Testis (tissue), 2 donors: ENCODE measurements around the gene DNAAF6.

Experiments
- CTCF ChIP-seq, 3 experiments: fragments of 450-650 bp in 2 of 3; fragments of 200-600 bp in 1 of 3; sonication (generic) in 1 of 3; IDR thresholded peaks; one replicate each; pipeline ENCODE4 v1.5.1; 2016 to 2019; ENCODE audit warnings: antibody characterized with exemption in 3 of 3, mild to moderate bottlenecking in 2 of 3, moderate library complexity in 1 of 3
- POLR2A ChIP-seq: fragments of 450-650 bp; IDR thresholded peaks from one replicate; pipeline ENCODE4 v1.6.1; 2017; ENCODE audit warnings: antibody characterized with exemption, mild to moderate bottlenecking, moderate library complexity

GRCh38 chrX:107168712-107169111 is 37.7 kb upstream of the DNAAF6 start:
- TF ChIP-seq CTCF (IDR thresholded peaks at IDR 0.05) (no peak), POLR2A (no peak)
